ENCODE data around the gene DHRS11.

Gene DHRS11, protein sequence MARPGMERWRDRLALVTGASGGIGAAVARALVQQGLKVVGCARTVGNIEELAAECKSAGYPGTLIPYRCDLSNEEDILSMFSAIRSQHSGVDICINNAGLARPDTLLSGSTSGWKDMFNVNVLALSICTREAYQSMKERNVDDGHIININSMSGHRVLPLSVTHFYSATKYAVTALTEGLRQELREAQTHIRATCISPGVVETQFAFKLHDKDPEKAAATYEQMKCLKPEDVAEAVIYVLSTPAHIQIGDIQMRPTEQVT
- 9.8 reads per million, percentile 31 among the genes with 10 or more reads in this experiment for total RNA-seq

DNA sequence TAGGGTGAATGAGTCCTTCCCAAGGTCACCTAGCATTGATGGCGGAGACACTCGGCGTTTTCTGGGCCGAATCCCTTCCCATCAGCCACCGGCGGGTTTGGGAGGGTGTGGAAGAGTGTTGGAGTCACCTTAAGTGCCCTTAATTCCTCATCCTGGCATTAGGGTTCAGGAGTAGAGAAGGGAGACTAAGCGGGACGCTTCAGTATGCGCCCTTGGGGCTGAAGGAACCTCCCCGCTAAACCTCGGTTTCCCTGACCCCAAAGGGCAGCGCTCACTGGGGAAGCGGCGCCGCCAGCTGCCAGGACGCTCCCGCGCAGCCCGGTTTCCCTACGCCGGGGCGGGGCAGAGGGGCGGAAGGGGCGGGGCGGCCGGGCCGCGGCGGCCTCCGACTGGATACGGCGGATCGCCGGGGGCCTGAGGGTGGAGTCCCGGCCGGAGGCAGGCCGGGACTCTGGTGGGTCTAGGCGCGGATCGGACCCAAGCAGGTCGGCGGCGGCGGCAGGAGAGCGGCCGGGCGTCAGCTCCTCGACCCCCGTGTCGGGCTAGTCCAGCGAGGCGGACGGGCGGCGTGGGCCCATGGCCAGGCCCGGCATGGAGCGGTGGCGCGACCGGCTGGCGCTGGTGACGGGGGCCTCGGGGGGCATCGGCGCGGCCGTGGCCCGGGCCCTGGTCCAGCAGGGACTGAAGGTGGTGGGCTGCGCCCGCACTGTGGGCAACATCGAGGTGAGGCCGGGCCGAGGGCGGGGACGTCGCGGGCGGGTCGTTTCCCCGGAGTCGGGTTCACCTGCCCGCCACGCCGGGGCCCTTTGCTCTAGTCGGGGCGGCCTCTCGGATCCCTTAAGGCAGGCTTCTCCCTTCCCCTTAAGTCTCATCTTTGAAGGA, at the start of gene DHRS11:
TSS of gene DHRS11 (plus strand) at position 446 of the 882 bp plus-strand sequence. CDS start at position 577, 131 bp downstream.
- peak; percentile 71 for DNase-seq

DNA sequence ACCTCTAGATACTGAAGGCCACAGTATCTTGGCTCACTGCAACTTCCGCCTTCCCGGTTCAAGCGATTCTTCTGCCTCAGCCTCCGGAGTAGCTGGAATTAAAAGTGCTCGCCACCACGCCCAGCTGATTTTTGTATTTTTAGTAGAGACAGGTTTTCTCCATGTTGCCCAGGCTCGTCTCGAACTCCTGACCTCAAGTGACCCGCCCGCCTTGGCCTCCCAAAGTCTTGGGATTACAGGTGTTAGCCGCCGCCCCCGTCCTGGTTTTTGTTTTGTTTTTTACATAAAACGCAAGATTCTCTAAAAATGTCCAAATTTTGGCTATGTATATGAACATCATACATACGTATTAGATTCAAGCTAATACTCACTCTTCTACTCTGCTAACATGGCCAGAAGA, 48.9 kb upstream of the DHRS11 start:
- no peak for DNase-seq

DNA sequence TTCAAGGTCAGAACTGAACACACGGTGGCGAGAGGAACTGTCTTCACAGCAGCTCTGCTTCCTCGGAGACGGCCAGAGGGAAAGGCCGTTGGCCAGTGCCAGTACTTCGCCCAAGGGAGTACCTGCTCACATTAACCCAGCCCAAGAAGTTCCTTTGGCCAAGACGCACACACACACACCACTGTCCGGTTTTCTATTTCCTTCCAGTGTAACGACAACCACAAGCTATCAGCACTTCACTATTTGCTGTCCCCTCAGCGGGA, 47.7 kb upstream of the DHRS11 start:
- no peak for DNase-seq

DNA sequence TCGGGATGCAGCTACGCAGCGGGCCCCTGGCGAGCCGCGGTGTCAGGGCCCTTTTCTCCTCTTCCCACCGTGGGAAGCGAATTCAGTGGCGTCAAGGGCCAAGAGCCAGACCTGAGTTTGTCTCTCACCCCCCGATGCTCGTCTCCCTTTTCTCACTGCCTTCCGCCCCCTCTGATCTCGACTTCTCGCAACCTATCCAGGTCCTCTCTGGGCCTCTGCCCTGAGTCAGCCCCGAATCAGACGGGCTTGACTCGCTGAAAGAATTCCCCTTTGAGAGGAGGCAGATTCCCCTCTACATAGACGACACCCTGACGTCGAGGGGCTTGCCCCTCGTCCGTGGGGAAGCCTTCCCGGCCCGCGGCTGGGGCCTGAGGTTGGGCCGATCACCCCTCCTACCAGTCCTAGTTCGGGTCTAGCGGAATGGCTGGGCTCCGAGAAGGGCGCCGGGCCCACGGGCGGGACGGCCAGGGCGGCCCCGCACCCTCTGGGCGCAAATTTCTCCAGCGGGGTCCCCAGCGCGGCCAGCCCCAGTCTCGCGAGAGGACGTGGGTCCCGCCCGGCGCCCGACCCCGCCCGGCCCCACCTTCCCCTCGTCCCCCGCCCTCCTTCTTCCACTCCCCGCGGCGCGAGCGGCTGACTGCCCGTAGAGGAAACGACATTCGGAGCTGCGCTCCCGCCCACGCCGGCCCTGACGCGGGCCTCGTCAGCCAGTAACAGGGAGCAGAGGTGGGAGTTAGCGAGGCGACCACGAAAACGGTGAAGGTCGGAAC, 47.2 kb upstream of the DHRS11 start, which contains the start of gene GGNBP2:
TSS of gene GGNBP2 (plus strand) at position 613 of the 770 bp plus-strand sequence. CDS start 806 bp downstream, outside the sequence.
- peak; percentile 88 for DNase-seq

DNA sequence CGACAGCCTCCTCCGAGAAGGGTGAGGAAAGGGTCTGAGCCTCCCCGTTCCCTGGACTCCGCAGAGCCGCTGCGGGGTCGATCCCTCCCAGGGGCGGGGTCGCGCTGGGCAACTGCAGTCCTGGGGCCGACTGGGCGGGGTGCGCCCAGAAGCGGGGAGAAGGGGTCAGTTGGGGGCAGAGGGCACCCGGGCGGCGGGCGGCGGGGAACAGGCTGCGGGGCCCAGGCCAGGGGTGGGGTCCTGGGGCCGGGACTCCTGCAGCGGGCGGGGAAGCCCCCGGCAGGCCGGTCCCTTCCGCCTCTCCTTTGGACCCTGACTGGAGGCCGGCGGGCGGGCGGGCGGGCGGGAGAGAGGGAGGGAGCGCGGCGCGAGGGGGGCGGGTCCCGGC, 46.6 kb upstream of the DHRS11 start:
- DNase-seq, result no peak

DNA sequence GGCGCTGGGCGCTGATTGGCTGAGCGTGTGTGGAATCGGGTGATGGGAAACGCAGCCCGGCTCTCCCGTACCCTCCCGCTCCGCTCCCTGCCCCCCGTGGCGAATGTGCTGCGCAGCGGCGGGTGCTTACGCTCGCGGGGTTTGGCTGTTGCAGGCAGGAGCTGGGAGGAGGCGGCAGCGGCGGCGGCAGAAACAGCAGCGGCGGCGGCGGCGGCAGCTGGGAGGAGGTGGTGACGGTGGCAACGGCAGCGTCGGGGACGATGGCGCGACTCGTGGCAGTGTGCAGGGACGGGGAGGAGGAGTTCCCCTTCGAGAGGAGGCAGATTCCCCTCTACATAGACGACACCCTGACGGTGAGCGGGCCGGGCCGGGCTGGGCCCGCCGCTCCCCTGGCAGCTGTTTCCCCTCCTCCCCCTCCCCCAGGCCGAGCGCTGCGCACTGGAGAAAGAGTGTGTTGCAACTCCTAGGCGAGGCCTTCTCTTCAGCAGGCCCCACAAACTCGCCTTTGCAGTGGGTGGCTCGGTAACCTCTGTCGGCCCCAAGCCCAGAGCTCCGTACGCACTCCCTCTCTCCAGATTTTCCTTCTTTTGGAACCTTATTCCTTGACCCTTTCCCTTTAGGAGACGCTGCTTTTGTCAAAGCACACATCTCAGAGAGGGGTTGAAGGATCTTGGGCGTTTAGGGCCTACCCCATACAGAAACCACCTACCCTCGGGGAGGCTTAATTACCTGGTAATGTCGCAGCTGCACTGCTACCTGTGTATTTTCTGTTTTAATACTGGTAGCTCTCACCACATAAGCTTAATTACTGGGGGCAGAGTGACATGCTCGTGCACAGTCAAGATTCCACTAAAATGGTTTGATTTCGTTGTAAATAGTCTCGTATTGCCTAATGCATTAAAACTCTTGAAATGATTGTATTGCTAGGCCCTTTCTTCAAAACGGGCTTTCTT, 45.9 kb upstream of the DHRS11 start:
- peak; percentile 96 for DNase-seq

DNA sequence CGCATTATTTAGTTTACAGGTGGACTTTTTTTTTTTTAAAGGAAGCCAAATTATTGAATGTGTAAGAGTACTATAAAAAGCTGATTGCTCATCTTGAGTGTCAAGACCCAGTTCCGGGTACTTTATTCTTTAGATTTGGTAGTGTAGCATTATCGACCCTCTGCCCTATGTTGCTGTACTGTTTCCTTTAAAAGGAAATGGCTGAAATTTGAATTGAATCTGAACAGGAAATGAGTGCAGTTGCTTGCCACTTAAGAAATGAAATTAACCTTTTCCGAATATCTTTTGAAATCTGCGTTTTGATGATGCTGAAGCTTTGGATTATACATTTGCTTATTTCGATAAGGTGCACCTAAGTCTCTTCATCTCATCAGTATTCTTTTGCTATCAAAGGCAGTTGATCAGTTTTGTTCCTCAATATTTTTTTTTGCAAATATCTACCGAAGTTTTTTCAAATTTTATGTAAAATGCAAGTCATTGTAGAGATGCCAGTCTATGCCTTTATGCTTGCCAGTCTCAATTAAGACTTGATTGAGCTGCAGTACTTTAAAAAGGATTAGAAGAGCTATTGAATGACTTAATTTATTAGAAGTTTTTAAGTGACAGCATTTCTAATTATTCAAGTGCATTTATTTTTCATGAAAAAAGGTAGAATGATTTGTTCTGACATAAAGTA, 45.1 kb upstream of the DHRS11 start:
- DNase-seq, result no peak

DNA sequence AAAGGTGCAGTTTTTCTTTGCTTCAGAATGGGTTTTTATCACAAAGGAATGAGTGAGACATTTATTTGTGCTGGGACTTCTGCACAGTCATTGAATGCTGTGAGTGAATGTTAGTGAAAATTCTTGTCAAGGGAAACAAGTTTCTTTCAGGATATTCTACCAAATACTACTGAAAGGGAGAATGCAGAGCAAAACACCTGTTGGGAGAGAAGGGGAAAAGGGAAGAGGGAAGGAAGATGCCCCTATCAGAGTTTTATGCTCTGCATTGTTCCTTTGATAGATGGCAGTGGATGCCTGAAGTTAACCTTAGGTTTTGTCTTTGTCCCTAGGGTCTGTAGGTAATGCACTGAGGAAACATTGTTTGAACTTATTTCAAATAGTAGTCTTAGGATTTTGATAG, 43.9 kb upstream of the DHRS11 start:
- DNase-seq, result no peak

DNA sequence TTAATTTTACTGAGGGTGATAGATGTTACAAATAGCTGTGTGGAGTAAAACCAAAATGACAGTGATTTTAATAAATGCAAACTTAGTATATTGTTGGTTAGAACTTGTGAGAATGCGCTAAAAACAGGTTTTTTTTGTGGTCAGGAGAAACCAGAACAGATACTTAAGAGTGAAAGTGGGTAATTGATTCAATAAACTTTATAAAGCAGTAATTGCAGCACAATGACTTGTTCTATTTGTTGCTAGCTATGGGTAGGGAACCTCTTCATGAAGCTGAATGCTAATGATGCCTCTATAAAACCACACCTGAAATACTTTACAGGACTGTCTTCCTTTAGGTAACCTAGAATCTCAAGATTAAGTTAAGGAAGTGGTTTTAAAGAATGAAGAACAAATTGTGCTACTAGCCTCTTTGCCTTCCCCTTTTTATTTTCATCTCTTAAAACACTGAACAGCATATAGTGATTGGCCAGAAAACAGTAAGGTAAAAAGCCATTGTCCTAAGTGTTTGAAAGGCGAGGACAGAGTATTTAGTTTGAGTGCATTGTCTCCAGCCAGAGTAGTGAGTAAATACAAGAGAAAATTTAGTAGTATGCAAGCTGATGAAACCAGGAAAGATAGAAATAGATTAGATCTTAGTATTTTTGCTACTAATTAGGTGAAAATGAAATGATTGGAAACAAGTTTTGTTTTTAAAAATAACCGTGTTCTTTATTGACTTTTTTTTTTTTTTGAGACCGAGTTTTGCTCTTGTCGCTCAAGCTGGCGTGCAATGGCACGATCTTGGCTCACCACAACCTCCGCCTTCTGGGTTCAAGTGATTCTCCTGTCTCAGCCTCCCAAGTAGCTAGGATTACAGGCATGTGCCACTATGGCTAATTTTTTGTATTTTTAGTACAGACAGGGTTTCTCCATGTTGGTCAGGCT, 40.9 kb upstream of the DHRS11 start:
- no peak for DNase-seq

DNA sequence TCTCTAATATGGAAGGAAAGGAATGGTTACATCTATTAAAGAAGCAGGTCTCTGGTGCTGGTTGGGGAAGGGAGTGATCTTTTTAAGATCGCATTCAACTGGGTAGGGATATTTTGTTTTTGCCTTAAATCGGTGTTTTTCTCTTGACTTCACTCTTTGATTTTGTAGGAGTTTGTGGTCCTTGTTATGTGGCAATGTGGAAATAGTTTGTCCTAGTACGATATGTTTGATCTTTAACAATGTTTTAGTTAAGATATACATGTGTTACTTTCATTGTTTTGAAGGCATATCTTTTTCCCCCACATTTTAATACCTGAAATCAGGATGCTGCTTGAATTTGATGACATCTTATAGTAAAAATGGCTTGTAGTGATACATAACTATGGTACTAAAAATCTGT, 38.2 kb upstream of the DHRS11 start:
- no peak for DNase-seq

DNA sequence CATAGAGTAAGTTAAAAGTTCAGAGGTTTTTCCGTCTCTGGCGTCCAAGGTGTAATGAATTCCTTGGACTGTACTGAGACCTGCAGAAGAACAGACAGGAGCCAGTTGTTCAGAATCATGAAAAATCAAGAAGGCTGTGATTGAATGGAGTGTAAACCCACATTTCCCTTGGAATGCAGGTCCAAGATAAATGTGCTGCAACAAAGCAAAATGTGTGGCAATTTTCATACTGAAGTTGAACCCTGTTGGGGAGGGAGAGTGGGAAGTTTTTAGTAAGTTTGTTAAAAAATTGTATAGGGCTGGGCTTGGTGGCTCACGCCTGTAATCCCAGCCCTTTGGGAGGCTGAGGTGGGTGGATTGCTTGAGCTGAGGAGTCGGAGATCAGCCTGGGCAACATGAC, 25.6 kb upstream of the DHRS11 start:
- DNase-seq, result no peak

DNA sequence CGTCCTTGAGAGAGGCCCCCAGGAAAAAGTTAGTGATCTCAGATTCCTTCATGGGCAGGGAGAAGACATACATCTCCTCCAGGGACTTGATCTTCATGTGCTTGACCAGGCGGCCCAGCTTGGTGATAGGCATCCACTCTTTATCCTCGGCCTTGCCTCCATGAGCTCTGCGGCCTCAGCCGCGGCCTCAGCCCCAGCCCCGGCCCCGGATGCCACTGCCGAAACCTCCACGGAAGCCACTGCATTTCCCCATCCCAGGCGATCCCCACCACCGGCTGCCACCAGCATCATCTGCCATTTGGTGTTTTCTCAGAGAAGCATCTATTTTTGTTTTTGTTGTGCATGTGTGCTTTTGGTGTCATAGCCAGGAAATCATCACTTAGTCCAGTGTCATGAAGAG, 16.7 kb upstream of the DHRS11 start:
- DNase-seq, result no peak

DNA sequence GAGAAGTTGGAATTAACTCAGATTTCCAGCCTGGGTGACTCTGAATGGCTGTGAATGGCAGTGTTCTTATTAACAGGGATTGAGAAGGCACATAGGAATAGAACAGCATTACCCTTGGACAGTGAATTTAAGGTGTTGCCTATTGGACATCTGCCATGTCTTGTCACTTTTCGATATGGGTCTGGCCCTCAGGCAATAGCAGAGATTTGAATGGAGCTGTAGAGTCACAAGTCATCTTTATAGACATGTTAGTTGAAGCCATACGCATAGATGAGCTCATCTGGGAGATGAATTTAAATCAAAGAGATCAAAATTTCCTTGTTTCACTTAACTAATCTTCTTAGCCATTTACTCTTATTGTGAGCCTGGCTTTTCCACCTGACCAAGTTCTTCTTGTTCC, 14.9 kb upstream of the DHRS11 start:
- DNase-seq, result no peak

DNA sequence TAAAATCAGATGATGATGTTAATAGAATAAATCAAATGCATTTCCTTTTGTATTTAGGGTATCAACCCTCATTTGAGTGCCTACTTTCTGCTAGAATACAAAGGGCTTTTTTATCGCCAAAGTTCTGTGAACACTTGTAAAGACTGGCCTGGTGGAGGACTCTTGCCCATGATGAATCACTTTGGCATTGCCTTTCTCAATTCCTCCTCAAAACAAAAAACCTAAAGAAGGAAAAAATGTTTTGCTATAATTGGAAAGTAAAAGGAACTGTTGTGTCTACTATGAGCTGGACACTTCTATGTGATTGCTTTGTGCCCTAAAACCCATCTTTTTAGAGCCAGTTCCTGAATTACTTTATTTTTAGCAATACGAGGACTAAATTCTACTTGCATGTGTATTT, 13.0 kb upstream of the DHRS11 start:
- no peak for DNase-seq

DNA sequence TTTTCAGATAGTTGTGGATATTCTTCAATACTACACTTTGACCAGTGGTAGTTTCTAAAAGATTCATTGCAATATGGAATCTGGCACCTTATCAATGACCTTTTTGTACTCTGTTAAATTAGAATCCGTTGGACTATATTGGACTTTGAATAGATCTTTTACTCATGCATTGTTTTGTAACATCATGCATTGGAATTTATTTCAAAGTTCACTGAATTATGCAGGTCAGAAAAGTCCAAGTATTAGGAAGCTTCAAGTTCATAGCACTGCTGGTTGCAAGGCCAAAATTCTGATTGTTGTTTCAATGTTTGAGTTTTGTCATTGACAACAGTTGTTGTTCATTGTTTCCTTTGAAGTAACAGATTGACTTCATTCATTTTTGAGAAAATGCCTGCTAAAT, 7.9 kb upstream of the DHRS11 start:
- DNase-seq, result no peak

DNA sequence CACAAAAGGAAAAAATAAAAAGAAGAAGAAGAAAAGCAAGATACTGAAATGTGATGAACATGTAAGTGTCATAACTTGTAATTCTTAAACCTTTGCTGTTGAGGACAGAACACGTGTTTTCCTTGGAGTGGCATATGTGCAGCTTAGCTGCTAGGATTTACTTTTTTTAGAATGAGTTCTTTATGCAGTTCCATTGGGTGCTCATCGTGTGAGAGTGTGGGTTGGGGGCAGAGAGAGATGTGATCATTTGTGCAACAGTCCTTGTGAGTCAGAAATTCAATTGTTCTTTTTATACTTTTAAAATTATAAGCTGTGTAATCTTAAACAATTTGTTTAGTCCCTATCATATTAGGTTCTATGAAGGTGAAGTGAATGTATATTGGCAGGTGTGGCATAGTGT, 5.5 kb upstream of the DHRS11 start:
- DNase-seq, result no peak

DNA sequence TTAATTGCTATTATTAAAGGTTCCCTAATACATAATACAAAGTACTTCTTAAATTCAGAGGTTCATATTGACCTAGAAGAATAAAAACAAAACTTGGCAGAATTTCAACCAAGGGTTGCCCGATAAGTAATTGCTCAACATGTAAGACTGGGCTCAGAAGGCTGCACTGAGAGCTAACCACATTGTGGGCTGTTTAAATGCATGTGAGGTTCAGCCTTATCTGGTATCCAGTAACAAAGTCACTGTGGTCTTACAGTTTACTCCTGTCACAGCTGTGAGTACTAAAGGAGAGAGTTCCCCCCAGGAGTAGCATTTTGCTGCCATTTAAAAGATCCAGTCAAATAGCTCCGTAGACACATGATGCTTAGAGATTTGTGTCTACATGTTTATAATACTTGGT, 1.6 kb upstream of the DHRS11 start:
- DNase-seq, result no peak

DNA sequence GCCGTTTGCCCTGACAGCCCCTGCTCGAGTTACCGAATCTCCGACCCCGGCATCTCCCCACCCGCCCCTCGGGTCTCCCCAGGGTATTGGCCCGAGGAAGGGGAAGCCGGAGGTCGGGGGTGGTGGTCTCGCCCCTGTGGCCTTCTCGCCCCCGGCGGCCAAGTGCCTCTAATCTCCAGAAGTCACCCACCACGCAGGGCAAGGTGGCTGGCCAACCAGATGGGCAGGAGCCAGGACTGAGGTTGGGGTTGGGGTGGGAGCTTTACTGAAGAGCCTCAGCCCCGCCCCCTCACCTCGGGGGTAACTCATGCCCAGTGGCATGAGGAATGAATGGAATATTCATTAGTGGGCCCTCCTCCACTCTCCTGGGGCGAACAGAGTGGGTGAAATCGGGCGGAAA, 637 bp downstream of the DHRS11 start:
- no peak for DNase-seq

DNA sequence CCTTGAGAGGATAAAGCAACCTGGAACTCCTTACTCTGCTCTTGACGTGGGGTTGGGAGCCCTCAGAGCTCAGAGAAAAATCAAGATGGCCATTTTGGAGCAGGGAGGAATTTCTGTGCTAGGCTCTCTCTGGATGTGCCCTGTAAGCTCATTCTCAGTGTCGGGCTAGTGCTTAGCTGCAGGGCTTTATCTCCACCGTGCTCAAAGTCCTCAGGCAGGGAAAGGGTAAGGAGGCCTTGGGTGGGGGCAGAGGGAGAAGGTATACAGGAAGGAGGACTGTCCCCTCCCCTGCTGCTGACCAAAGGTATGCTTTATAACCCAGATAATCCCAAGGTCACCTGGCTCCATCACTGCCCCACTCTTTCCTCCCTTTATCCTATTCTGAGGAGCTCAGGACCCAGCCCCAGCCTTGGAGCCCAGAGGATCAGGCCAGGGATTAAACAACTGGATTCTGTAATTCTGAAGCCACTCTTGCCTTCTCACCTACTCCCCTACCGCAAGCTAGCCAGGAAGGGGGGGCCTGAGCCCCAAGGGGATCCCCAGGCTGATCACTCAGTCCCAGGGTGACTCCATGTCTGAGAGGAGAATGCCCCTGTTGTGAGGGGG, 1.1 kb downstream of the DHRS11 start:
- no peak for DNase-seq

DNA sequence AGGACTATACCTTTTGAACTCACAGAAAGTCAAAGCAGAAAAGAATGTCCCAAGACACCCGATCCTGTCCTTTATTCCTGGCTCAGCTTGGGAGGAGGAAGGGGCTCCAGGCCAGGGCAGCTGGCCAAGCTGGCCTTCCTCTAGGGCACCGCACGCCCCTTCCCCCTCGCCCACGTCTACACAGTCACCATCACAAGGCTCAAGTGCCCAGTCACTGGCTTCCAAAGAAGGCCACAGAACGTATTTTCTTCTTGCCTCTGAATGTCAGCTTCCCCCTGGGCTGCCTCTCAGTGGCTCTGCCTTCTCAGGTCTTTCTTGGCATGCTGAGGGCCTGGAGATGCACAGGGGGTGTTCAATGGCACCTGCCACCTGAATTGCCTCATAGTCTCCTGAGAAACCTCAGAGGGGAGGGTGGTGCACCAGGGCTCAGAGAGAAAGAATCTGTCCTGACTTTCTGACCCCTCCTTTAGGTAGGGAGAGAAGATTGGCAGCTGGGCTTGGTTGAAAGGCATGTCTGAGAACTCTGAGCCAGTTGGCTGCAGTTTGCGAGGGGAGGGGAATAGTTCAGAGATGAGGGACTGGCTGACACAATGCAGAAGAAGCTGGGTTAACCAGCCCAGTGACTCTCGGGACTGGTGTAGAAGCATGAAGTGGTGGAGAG, 2.1 kb downstream of the DHRS11 start:
- DNase-seq, result no peak
